GM19023 (cell line): ENCODE measurements around the gene HRNR.
"Not testable (repeated sequence)": the region's sequence is repeated elsewhere in the genome, so short reads cannot be mapped to it uniquely, and the experiment has no call there.

Experiments used
- ATAC-seq: cut with Tn5 transposase; IDR thresholded peaks from one replicate; pipeline ENCODE4 v1.9.1; 2021; ENCODE audit warnings: mild to moderate bottlenecking, moderate library complexity; ENCODE audit not compliant: unreplicated experiment

HRNR gene

DNA sequence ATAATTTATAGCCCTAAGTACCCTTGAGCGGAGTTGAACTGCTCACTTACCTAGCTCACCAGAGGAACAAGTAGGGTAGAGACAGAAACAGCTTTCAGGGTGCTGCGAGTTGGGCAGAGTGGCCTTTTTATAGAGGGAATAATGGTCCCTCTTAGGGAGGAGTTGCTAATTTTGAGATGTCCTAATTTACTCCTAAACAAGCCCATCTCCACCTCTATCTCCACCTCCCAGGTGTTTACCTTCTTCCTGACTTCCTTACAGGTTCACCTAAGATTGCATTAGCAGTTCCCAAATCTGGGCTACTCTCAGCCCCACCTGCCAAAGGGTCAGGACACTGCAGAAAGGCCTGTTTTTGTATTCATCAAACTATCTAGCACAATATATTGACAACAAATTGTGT, at the start of gene HRNR:
TSS of gene HRNR (minus strand) at position 101 of the 400 bp plus-strand sequence. CDS start 940 bp downstream, outside the sequence.
- ATAC-seq, result no peak

GRCh38 chr1:152256394-152256793, 32.4 kb upstream of the HRNR start:
- not testable (repeated sequence) for ATAC-seq

DNA sequence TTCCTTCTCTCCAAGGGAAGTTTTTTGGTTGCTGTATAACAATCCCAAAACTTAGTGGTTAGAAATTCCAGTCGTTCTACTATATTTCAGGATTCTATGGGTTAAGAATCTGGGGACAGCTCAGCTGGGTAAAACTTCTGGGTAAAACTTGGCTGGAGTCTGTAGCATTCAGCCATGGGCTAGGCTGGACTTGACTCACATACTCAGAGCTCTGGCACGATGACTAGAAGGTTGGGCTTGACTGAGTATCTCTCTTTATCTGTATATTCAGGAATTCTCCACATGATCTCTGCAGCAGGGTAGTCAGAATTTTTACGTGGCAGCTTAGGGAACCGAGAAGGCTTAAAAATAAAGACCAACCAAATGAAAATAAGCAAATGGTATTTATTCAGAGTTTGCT, 28.2 kb upstream of the HRNR start:
- no peak for ATAC-seq

GRCh38 chr1:152251391-152251790, 27.4 kb upstream of the HRNR start:
- ATAC-seq, result no peak

DNA sequence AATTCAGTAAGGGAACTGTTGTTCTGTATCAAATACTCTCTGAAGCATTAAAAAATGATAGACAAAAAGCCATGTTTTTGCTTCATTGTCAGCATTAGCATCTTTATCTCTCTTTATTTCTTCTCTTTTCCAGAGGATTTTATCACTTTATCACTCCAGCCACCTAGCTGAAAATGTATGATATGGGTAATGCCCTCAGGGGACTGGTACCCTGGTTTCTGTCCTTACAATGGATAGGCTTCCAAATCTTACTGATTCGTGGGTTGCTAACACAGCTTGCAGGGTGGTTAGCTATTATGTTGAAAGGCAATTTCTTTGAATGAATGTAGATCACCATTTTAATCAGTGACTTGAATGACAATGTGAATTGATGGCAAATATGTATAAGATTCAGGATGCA, 23.3 kb upstream of the HRNR start:
- ATAC-seq, result no peak

GRCh38 chr1:152244576-152245273, 20.7 kb upstream of the HRNR start:
- no peak for ATAC-seq

DNA sequence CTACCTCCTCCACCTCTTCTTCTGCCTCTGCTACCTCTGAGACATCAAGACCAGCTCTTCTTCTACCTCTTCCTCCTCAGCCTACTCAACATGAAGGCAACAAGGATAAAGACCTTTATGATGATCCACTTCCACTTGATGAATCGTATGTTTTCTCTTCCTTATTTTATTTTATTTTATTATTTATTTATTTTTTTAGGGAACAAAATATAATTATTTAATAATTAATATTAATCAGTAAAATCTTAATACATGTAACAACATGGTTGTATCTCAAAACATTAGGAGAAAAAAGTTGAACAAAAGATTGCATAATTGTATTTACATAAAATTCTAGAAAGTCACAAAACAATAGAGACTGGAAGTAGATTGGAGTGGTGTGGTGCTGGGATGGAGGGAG, 13.1 kb upstream of the HRNR start:
- ATAC-seq, result no peak

GRCh38 chr1:152228831-152229230, 4.8 kb upstream of the HRNR start:
- no peak for ATAC-seq

- no peak for ATAC-seq
Measured at GRCh38 chr1:152227310-152227928, 3.4 kb upstream of the HRNR start.

GRCh38 chr1:152225678-152226077, 1.7 kb upstream of the HRNR start:
- no peak for ATAC-seq

DNA sequence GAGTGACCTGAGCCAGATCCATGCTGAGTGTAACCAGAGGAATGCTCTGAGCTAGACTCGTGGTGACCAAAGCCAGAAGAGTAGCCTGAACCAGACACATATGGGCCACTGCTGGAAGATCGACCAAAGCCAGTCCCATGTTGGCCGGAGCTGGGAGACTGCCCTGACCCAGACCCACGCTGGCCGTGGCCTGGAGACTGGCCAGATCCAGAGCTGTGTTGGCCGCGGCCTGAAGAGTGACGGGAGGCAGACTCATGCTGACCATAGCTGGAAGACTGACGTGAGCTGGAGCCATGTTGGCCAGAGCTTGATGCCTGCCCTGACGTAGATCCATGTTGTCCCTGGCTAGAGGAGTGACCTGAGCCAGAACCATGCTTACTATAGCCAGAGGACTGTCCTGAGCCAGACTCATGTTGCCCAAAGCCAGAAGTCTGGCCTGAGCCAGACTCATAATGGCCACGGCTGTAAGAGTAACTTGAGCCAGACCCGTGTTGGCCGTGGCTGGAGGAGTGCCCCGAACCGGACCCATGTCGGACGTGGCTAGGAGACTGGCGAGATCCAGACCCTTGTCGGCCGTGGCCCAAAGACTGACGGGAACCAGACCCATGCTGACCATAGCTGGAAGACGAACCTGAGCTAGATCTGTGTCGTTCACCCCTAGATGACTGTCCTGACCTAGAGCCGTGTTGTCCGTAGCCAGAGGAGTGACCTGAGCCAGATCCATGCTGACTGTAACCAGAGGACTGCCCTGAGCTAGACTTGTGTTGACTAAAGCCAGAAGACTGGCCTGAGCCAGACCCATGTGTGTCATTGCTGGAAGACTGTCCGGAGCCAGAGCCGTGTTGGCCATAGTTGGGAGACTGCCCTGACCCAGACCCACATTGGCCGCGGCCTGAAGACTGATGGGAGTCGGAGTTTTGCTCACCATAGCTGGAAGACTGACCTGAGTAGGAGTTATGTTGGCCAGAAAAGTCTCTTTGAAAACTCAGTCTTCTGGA, 3.5 kb downstream of the HRNR start:
- no peak for ATAC-seq

GRCh38 chr1:152219438-152219837, 4.6 kb downstream of the HRNR start:
- not testable (repeated sequence) for ATAC-seq

GRCh38 chr1:152218762-152219436, 5.1 kb downstream of the HRNR start:
- no peak for ATAC-seq

DNA sequence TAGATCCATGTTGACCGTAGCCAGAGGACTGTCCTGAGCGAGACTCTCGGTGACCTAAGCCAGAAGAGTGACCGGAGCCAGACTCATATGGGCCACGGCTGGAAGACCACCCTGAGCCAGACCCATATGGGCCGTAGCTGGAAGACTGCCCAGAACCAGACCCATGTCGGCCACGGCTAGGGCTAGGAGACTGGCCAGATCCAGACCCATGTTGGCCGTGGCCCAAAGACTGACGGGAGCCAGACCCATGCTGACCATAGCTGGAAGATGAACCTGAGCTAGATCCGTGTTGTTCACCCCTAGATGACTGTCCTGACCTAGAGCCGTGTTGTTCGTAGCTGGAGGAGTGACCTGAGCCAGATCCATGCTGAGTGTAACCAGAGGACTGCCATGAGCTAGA, 8.4 kb downstream of the HRNR start:
- not testable (repeated sequence) for ATAC-seq

DNA sequence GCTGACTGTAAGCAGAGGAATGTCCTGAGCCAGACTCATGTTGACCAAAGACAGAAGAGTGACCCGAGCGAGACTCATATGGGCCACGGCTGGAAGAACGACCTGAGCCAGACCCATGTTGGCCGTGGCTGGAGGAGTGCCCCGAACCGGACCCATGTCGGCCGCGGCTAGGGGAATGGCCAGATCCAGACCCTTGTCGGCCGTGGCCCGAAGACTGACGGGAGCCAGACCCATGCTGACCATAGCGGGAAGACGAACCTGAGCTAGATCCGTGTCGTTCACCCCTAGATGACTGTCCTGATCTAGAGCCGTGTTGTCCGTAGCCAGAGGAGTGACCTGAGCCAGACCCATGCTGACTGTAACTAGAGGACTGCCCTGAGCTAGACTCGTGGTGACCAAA, 9.1 kb downstream of the HRNR start:
- not testable (repeated sequence) for ATAC-seq

- ATAC-seq, result no peak
Measured at GRCh38 chr1:152198982-152199381, 25.0 kb downstream of the HRNR start.

DNA sequence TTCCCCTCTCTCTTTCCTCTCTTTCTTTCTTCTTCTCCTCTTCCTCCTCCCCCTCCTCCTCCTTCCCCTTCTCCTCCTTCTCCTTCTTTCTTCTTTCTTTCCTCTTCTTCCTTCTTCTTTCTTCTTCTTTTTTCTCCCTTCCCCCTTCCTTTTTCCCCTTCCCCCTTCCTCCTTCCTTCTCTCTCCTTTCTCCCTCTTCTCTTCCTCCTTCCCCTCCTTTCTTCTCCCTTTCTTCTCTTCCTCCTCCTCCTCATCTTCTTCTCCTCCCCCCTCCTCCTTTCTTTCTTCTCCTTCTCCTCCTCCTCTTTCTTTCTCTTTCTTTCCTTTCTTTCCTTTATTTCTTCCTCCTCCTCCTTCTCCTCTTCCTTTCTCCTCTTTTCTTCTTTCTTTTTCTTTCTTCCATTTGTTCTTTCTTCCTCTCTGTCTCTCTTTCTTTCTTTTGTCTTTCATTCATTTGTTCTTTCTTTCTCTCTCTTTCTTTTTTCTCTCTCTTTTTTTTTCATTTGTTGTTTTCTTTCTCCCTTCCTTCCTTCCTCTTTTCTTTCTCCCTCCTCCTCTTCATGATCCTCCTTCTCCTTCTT, 26.5 kb downstream of the HRNR start:
- no peak for ATAC-seq

GRCh38 chr1:152191711-152192110, 32.3 kb downstream of the HRNR start:
- ATAC-seq, result no peak

GRCh38 chr1:152191260-152191659, 32.7 kb downstream of the HRNR start:
- no peak for ATAC-seq

GRCh38 chr1:152190589-152190988, 33.4 kb downstream of the HRNR start:
- no peak for ATAC-seq
